ENCODE data around the gene PTPRU. TPM values are rescaled to one million over a fixed set of nuclear protein-coding genes. Genes with fewer than 3 reads are reported as not detected.

Gene PTPRU
- total RNA-seq, 1 donor from 2014 or later: 92.5 TPM

DNA sequence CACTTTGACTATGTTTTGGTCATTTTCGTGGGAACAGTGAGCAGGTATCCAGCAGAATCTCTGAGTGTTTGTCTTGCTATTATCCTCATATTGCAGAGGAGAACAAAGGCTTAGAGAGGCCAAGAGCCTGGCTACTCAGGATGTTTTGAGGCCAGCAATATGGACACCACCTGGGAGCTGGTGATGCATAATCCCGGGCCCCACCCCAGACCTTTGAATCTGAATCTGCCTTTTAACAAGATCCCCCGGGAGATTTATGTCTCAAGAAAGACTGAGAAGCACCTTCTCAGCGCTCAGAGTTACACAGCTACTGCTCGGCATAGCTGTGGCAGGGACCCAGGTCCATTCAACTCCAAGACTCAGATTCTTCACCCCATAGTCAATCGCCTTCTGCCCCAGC lies 72.8 kb downstream of the PTPRU start:
- no peak for DNase-seq
- peaks cover 6% of the 10 kb centered on the region for H3K36me3 Mint-ChIP-seq (ENCODE audit: unreplicated experiment)
- peaks cover 11% of the 10 kb centered on the region for H3K9me3 Mint-ChIP-seq (ENCODE audit: unreplicated experiment)
- no peak overlapping the region for H3K4me3 Mint-ChIP-seq (ENCODE audit: unreplicated experiment)
- TF ChIP-seq CTCF (IDR thresholded peaks at IDR 0.05; ENCODE audit: partially characterized antibody, unreplicated experiment): no peak
- H3K27ac Mint-ChIP-seq (ENCODE audit: unreplicated experiment): peak overlapping the region; percentile 82
- peaks cover 17% of the 10 kb centered on the region for H3K4me1 Mint-ChIP-seq (ENCODE audit: low read depth, unreplicated experiment)
- peaks cover 15% of the 10 kb centered on the region for H3K27me3 Mint-ChIP-seq (ENCODE audit: unreplicated experiment)

- peaks cover 8% of the 10 kb centered on the region for H3K9me3 Mint-ChIP-seq (ENCODE audit: unreplicated experiment)
- DNase-seq: no peak
- H3K27me3 Mint-ChIP-seq (ENCODE audit: unreplicated experiment): peaks cover 13% of the 10 kb centered on the region
- peaks cover 9% of the 10 kb centered on the region for H3K36me3 Mint-ChIP-seq (ENCODE audit: unreplicated experiment)
- H3K4me3 Mint-ChIP-seq (ENCODE audit: unreplicated experiment): no peak overlapping the region
- peaks cover 17% of the 10 kb centered on the region for H3K4me1 Mint-ChIP-seq (ENCODE audit: low read depth, unreplicated experiment)
- H3K27ac Mint-ChIP-seq (ENCODE audit: unreplicated experiment): no peak overlapping the region
- TF ChIP-seq CTCF (IDR thresholded peaks at IDR 0.05; ENCODE audit: partially characterized antibody, unreplicated experiment): no peak
Measured at GRCh38 chr1:29309621-29310020, 73.3 kb downstream of the PTPRU start.

DNA sequence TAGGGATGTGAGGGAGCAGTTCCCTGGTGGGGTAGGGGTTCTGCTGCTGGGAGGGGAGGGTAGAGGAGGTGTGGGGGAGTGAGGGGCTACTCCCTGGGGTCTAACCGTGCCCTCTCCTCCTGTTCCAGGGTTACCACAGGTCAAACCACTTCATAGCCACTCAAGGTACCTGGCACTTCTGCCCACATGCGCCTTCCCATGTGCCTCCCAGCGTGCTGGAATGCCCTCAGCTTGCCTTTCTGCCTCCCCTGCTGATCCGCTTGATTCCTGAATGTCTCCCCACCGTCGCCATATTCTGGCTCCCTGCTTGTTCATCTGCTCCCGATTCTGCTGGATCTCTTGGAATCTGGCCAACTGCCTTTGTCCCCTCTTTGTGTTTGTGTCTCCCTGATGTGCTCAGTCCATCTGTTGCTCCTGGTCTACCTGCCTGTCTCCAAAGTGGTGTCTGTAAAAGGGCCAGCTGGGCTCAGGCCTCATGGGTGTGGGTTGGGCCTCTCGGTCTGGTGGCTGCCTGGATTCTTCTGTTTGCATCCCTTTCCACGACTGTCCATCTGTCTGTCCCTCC lies 74.4 kb downstream of the PTPRU start:
- peak overlapping the region; percentile 44 for H3K4me3 Mint-ChIP-seq (ENCODE audit: unreplicated experiment)
- no peak for TF ChIP-seq CTCF (IDR thresholded peaks at IDR 0.05; ENCODE audit: partially characterized antibody, unreplicated experiment)
- peaks cover 17% of the 10 kb centered on the region for H3K4me1 Mint-ChIP-seq (ENCODE audit: low read depth, unreplicated experiment)
- peak overlapping the region; percentile 86 for H3K27ac Mint-ChIP-seq (ENCODE audit: unreplicated experiment)
- peaks cover 17% of the 10 kb centered on the region for H3K27me3 Mint-ChIP-seq (ENCODE audit: unreplicated experiment)
- DNase-seq: peak; percentile 43
- H3K9me3 Mint-ChIP-seq (ENCODE audit: unreplicated experiment): peaks cover 10% of the 10 kb centered on the region
- peaks cover 9% of the 10 kb centered on the region for H3K36me3 Mint-ChIP-seq (ENCODE audit: unreplicated experiment)

- Mint-ChIP-seq H3K4me1 (ENCODE audit: low read depth, unreplicated experiment) (peaks cover 17% of the 10 kb centered on the region), H3K9me3 (ENCODE audit: unreplicated experiment) (peaks cover 10% of the 10 kb centered on the region), H3K27me3 (ENCODE audit: unreplicated experiment) (peaks cover 17% of the 10 kb centered on the region), H3K36me3 (ENCODE audit: unreplicated experiment) (peaks cover 9% of the 10 kb centered on the region), H3K4me3 (ENCODE audit: unreplicated experiment) (no peak overlapping the region), H3K27ac (ENCODE audit: unreplicated experiment) (no peak overlapping the region)
- no peak for DNase-seq
- no peak for TF ChIP-seq CTCF (IDR thresholded peaks at IDR 0.05; ENCODE audit: partially characterized antibody, unreplicated experiment)
Measured at GRCh38 chr1:29311352-29312030, 75.2 kb downstream of the PTPRU start.
